HAP-1 (cell line): Measurements from ENCODE around the gene FRMD4A.
A peak's percentile ranks its signal among the peaks of the same experiment; 100 is the strongest.

Experiments used
- DNase-seq, 2 experiments: peaks; one replicate each; pipeline ENCODE4 v3.0.0-alpha.2; 2016 to 2020; ENCODE audit warnings: low spot score in 2 of 2
- H3K27me3 ChIP-seq: fragments of 250-450 bp; sonication (Bioruptor Pico); 2 replicates; pipeline ENCODE4 v1.5.1; 2020; ENCODE audit warnings: low read depth, mild to moderate bottlenecking, moderate library complexity
- H3K36me3 ChIP-seq: fragments of 250-450 bp; sonication (Bioruptor Pico); replicated peaks from 2 replicates; pipeline ENCODE4 v1.5.1; 2020; ENCODE audit warnings: mild to moderate bottlenecking
- H3K4me1 ChIP-seq: fragments of 250-450 bp; sonication (Bioruptor Pico); 2 replicates; pipeline ENCODE4 v1.5.1; 2020; ENCODE audit warnings: mild to moderate bottlenecking
- H3K4me3 ChIP-seq: fragments of 250-450 bp; sonication (Bioruptor Pico); 2 replicates; pipeline ENCODE4 v1.5.1; 2020; ENCODE audit warnings: mild to moderate bottlenecking, moderate library complexity
- H3K9me3 ChIP-seq: fragments of 250-450 bp; sonication (Bioruptor Pico); 2 replicates; pipeline ENCODE4 v1.5.1; 2020; ENCODE audit warnings: mild to moderate bottlenecking, moderate library complexity
- in situ Hi-C: fragments of 300-500 bp; cut with MboI; formaldehyde crosslinking; loops from 3 replicates; pipeline ENCODE4 v1.14.3; 2020; ENCODE audit warnings: low sequenced_read_pairs, inconsistent platforms, mixed read lengths

FRMD4A gene

DNA sequence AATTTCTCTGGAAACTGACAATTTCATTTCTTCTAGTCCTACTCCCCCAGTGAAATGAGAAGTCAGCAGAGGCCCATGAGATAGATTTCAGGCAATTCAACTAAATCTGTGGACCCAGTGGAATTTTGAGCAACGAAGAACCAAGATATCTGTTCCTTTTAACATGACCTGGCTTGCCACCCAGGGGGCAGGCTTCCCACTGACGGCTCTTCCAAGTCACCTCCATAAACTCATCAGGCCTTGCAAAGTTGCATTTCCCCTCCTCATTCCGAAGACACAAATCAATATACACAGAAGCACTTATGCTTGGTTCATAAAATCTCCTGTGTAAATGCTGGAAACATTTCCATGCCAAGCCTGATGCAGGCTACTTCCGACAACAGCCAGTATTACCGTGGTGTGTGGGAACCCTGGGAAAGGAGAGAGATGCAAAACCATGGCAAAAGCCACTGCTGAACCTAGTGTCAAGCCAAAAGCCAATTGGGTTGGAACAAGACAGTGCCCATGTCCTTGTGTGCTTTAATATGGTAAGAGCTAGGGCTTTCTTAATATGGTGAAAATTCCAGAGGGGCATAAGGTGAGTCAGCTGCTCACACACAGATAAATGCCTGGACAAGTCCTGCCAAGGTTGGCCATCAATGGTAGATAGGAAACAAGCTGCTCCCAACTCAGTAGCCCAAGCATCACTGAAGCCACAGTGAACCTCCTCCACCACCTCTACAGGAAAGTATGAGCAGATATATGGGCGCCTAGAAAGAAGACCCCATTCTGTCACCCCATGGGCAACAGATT lies 1.6 kb downstream of the FRMD4A start:
- Histone ChIP-seq H3K27me3 (no peaks in the 10 kb centered on the region; the same call in 1 of the 2 replicates), H3K9me3 (no peaks in the 10 kb centered on the region), H3K4me1 (no peaks in the 10 kb centered on the region), H3K4me3 (no peak overlapping the region), H3K36me3 (no peaks in the 10 kb centered on the region)
- no peak for DNase-seq
- in situ Hi-C loops, result no loop called here

GRCh38 chr10:14327527-14327926 lies 3.2 kb downstream of the FRMD4A start:
- in situ Hi-C loops, result no loop called here
- no peaks in the 10 kb centered on the region for H3K36me3 ChIP-seq
- no peak for DNase-seq

DNA sequence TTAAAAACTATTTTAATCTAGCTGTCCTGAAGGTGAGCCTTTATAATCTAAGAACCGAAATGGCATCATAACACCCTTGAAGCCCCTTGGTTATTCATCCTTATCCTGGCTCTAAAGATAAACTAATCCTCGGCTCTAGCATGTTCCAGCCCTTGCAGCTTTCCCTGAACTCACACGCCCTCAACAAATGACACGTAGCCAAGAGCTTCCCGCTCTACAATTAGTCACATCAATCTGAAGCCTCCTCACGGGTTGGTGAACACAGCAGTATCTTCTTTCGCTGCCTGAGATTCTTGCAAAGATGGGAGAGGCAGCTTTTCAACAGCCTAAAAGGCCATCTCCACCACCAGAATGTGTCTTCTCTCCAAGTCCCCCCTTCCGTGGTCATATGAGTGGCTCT lies 4.1 kb downstream of the FRMD4A start:
- Histone ChIP-seq H3K36me3 (no peaks in the 10 kb centered on the region), H3K4me1 (no peaks in the 10 kb centered on the region), H3K27me3 (no peaks in the 10 kb centered on the region; the same call in 1 of the 2 replicates), H3K4me3 (no peak overlapping the region), H3K9me3 (no peaks in the 10 kb centered on the region)
- in situ Hi-C loops, result no loop called here
- no peak for DNase-seq

More at GRCh38 chr10:14327527-14327926, 3.2 kb downstream of the FRMD4A start:
- Histone ChIP-seq H3K4me3 (no peak overlapping the region), H3K27me3 (no peaks in the 10 kb centered on the region; the same call in 1 of the 2 replicates), H3K9me3 (no peaks in the 10 kb centered on the region), H3K4me1 (no peaks in the 10 kb centered on the region)

DNA sequence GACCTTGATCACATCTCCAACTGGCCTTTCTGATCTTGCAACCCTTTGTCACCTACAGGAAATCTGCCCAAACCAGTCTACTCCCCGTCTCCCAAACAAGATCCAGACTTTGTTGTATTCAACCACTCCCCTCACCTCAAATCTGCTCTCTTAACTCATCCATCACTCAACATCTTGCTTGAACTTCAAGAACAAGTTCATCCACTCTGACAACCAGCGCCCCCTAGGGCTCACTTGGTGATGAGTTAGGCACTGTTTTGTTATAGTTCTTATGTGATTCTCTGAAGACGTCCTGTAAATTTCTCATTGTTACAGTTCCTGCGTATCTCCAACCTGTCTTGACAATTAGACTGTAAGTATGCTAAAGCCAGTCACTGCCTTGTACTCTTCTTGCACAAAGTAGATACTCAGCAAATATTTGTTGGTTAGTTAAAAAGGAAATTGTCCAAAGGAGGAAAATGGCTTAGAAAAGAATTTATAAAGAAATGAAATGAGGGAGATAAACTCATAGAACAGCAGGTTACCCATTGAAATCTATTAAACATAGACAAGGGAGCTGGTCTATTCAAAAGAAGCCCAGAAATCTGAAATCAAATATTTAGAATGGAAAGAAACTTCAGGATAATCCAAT lies 5.3 kb downstream of the FRMD4A start:
- H3K9me3 ChIP-seq, result no peaks in the 10 kb centered on the region
- no peak overlapping the region for H3K4me3 ChIP-seq
- in situ Hi-C loops, result no loop called here
- peak; percentile 3 to 70 for DNase-seq
- no peaks in the 10 kb centered on the region for H3K36me3 ChIP-seq
- H3K4me1 ChIP-seq, result no peaks in the 10 kb centered on the region
- H3K27me3 ChIP-seq, result no peaks in the 10 kb centered on the region

GRCh38 chr10:14322526-14323188 lies 8.1 kb downstream of the FRMD4A start:
- Histone ChIP-seq H3K27me3 (no peaks in the 10 kb centered on the region), H3K36me3 (no peaks in the 10 kb centered on the region), H3K9me3 (no peaks in the 10 kb centered on the region), H3K4me1 (no peaks in the 10 kb centered on the region), H3K4me3 (no peak overlapping the region)
- DNase-seq, result no peak
- in situ Hi-C loops, result no loop called here

DNA sequence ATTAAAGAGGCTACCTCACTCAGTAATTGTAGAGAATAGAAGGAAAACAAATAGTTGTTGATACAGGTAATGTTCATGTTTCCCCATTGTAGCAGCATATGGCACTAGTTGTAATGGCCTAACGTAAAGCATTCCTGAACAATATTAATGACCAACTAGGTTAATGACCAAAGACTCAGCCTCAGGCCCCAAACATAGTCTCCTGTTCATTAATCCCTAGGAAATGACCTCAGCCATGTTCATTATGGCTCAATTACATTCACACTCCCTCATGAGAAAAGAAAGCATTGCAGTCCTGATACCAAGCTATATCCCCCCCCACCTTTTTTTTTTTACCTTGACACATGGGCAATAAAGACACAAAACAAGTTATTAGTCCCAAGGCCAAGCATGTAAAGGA lies 12.7 kb downstream of the FRMD4A start:
- in situ Hi-C loops, result no loop called here

DNA sequence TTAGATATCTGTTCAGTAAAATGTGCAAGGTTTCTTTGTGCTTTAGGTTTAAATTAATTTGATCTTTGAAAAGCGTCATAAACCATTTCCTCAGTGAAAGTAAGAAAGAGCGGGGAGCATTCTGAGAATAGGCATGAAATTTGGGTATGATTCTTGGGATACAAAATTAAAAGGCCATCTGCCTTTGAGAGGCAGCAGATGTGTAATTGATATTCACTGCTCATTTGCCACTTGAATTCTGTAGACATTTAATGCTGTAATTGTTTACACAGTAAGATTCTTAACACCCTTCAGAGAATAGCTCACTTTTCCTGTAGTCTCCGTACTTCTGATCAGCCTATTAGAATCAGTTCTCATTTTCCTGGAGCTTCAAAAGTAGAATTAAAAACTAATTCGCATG lies 18.7 kb downstream of the FRMD4A start:
- H3K4me1 ChIP-seq, result no peaks in the 10 kb centered on the region
- DNase-seq, result no peak
- H3K4me3 ChIP-seq, result no peak overlapping the region
- in situ Hi-C loops, result no loop called here
- no peaks in the 10 kb centered on the region for H3K36me3 ChIP-seq
- no peaks in the 10 kb centered on the region for H3K27me3 ChIP-seq
- no peaks in the 10 kb centered on the region for H3K9me3 ChIP-seq

More for the DNA sequence above, 12.7 kb downstream of the FRMD4A start:
- no peaks in the 10 kb centered on the region for H3K4me1 ChIP-seq
- no peak for DNase-seq
- H3K27me3 ChIP-seq, result no peaks in the 10 kb centered on the region
- no peaks in the 10 kb centered on the region for H3K9me3 ChIP-seq
- no peaks in the 10 kb centered on the region for H3K36me3 ChIP-seq
- no peak overlapping the region for H3K4me3 ChIP-seq

GRCh38 chr10:14311206-14311957 lies 19.3 kb downstream of the FRMD4A start:
- in situ Hi-C loops, result no loop called here
- H3K4me3 ChIP-seq, result no peak overlapping the region
- H3K9me3 ChIP-seq, result no peaks in the 10 kb centered on the region
- H3K27me3 ChIP-seq, result no peaks in the 10 kb centered on the region
- H3K36me3 ChIP-seq, result no peaks in the 10 kb centered on the region
- no peak for DNase-seq
- no peaks in the 10 kb centered on the region for H3K4me1 ChIP-seq

- no peaks in the 10 kb centered on the region for H3K4me1 ChIP-seq
- no peak for DNase-seq
- no peaks in the 10 kb centered on the region for H3K36me3 ChIP-seq
- H3K27me3 ChIP-seq, result no peaks in the 10 kb centered on the region
- no peaks in the 10 kb centered on the region for H3K9me3 ChIP-seq
- in situ Hi-C loops, result no loop called here
- H3K4me3 ChIP-seq, result no peak overlapping the region
Observed at GRCh38 chr10:14309593-14309992, 21.1 kb downstream of the FRMD4A start.

- no peak overlapping the region for H3K4me3 ChIP-seq
- no peak for DNase-seq
- H3K4me1 ChIP-seq, result no peaks in the 10 kb centered on the region
- H3K27me3 ChIP-seq, result 0 out of 2 replicates have a peak, but pooled peaks cover 2% of the 10 kb centered on the region
- no peaks in the 10 kb centered on the region for H3K36me3 ChIP-seq
- in situ Hi-C loops, result no loop called here
- no peaks in the 10 kb centered on the region for H3K9me3 ChIP-seq
Observed at GRCh38 chr10:14306190-14306589, 24.5 kb downstream of the FRMD4A start.

DNA sequence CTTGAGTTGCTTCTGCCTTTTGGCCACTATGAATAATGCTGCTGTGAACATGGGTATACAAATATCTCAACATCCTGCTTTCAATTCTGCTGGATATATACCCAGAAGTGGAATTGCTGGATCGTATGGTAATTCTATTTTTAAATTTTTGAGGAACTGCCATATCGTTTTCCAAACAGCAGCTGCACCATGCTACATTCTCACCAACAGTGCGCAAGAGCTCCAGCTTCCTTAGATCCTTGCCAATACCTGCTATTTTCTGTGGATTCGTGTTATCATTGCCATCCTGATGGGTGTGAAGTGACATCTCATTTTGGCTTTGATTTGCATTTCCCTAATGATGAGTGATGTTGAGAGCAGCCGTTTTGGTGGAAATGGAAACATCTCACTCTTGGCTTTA lies 26.7 kb downstream of the FRMD4A start:
- no peaks in the 10 kb centered on the region for H3K4me1 ChIP-seq
- in situ Hi-C loops, result no loop called here
- no peaks in the 10 kb centered on the region for H3K9me3 ChIP-seq
- no peak for DNase-seq
- no peaks in the 10 kb centered on the region for H3K36me3 ChIP-seq
- no peak overlapping the region for H3K4me3 ChIP-seq
- 0 out of 2 replicates have a peak, but pooled peaks cover 2% of the 10 kb centered on the region for H3K27me3 ChIP-seq

GRCh38 chr10:14302035-14302434 lies 28.7 kb downstream of the FRMD4A start:
- 0 out of 2 replicates have a peak, but pooled peaks cover 2% of the 10 kb centered on the region for H3K27me3 ChIP-seq
- no peak for DNase-seq
- H3K4me1 ChIP-seq, result no peaks in the 10 kb centered on the region
- in situ Hi-C loops, result no loop called here
- no peak overlapping the region for H3K4me3 ChIP-seq
- H3K36me3 ChIP-seq, result no peaks in the 10 kb centered on the region
- no peaks in the 10 kb centered on the region for H3K9me3 ChIP-seq

- Histone ChIP-seq H3K4me1 (no peaks in the 10 kb centered on the region), H3K27me3 (0 out of 2 replicates have a peak, but pooled peaks cover 2% of the 10 kb centered on the region), H3K4me3 (no peak overlapping the region), H3K36me3 (no peaks in the 10 kb centered on the region), H3K9me3 (no peaks in the 10 kb centered on the region)
- in situ Hi-C loops, result no loop called here
- no peak for DNase-seq
Observed at GRCh38 chr10:14299556-14299955, 31.2 kb downstream of the FRMD4A start.
